Keratinocyte (primary cell): Measurements from ENCODE around the gene DSE. TPM values are rescaled to one million over a fixed set of nuclear protein-coding genes. Genes with fewer than 3 reads are reported as not detected.

Experiments
- DNase-seq: peaks from one replicate; pipeline ENCODE4 v3.0.0-alpha.2; 2011; ENCODE audit warnings: low read depth, missing footprints, low spot score
- FAIRE-seq: peaks from 2 replicates; lab custom pipeline; 2011; peaks lifted over from hg19 to GRCh38; lab: Jason Lieb, UNC
- H2AFZ ChIP-seq: 2 replicates; pipeline ENCODE4 v1.6.0; 2012; ENCODE audit warnings: low read length, control low read depth, inconsistent platforms; ENCODE audit not compliant: control insufficient read depth
- H3K27ac ChIP-seq: 2 replicates; pipeline ENCODE4 v1.5.1; 2011; ENCODE audit warnings: low read length; ENCODE audit not compliant: control insufficient read depth, insufficient read depth
- H3K27me3 ChIP-seq: 3 replicates; pipeline ENCODE4 v1.6.0; 2011; ENCODE audit warnings: low read length; ENCODE audit not compliant: control insufficient read depth, insufficient read depth; ENCODE audit errors: extremely low read depth
- H3K36me3 ChIP-seq, 2 experiments: 2 replicates in 1 of 2; 3 replicates in 1 of 2; pipeline ENCODE4 v1.5.1; 2011; ENCODE audit warnings: low read length in 2 of 2, mild to moderate bottlenecking in 1 of 2; ENCODE audit not compliant: control insufficient read depth in 2 of 2, insufficient read depth in 2 of 2; ENCODE audit errors: extremely low read depth in 1 of 2
- H3K4me1 ChIP-seq: 3 replicates; pipeline ENCODE4 v1.5.1; 2011; ENCODE audit warnings: low read length; ENCODE audit not compliant: control insufficient read depth, insufficient read depth; ENCODE audit errors: extremely low read depth
- H3K4me2 ChIP-seq: 3 replicates; pipeline ENCODE4 v1.6.0; 2011; ENCODE audit warnings: low read depth, low read length; ENCODE audit not compliant: control insufficient read depth, insufficient read depth; ENCODE audit errors: extremely low read depth
- H3K4me3 ChIP-seq, 3 experiments: fragments of 200-600 bp in 1 of 3; sonication (generic) in 1 of 3; 2 replicates in 2 of 3; 3 replicates in 1 of 3; pipeline ENCODE4 v1.5.1; 2011 to 2016; ENCODE audit warnings: low read length in 3 of 3, mild to moderate bottlenecking in 3 of 3, control low read depth in 2 of 3, inconsistent platforms in 1 of 3, low read depth in 1 of 3, mixed read lengths in 1 of 3, mixed run types in 1 of 3, moderate library complexity in 1 of 3; ENCODE audit not compliant: control insufficient read depth in 2 of 3, insufficient read depth in 2 of 3; ENCODE audit errors: extremely low read depth in 1 of 3
- H3K79me2 ChIP-seq: 2 replicates; pipeline ENCODE4 v1.6.0; 2012; ENCODE audit warnings: low read length; ENCODE audit not compliant: control insufficient read depth, insufficient read depth
- H3K9ac ChIP-seq: 3 replicates; pipeline ENCODE4 v1.6.0; 2011; ENCODE audit warnings: low read length; ENCODE audit not compliant: control insufficient read depth, insufficient read depth; ENCODE audit errors: extremely low read depth
- H3K9me1 ChIP-seq: 3 replicates; pipeline ENCODE4 v1.6.0; 2011; ENCODE audit warnings: low read length; ENCODE audit not compliant: control insufficient read depth, insufficient read depth; ENCODE audit errors: extremely low read depth
- H3K9me3 ChIP-seq: 2 replicates; pipeline ENCODE4 v1.5.1; 2012; ENCODE audit warnings: low read depth, low read length; ENCODE audit not compliant: control insufficient read depth
- H4K20me1 ChIP-seq: 3 replicates; pipeline ENCODE4 v1.6.0; 2011; ENCODE audit warnings: low read length; ENCODE audit not compliant: control insufficient read depth, insufficient read depth; ENCODE audit errors: extremely low read depth
- EZH2 ChIP-seq: IDR thresholded peaks from one replicate; pipeline ENCODE4 v1.6.1; 2012; ENCODE audit warnings: inconsistent platforms, mild to moderate bottlenecking, low read length, moderate library complexity
- dilution Hi-C: fragments of 300-500 bp; cut with MboI; formaldehyde crosslinking; loops from one replicate; pipeline ENCODE4 v1.7.0; 2020; ENCODE audit warnings: low sequenced_read_pairs; ENCODE audit not compliant: extremely low pct_ligation_motif_present
- polyA plus RNA-seq, 5 experiments: library from polyadenylated mRNA; depleted of rRNA in 3 of 5; stranded (reverse) in 3 of 5; stranded (forward) in 1 of 5; unstranded in 1 of 5; fragments of >200 nt; gene quantifications; 1 replicate in 1 of 5; 2 replicates in 3 of 5; 3 replicates in 1 of 5; pipeline versions ENCODE4 v1.2.1 to v1.2.3, GENCODE V29; 2011 to 2012; ENCODE audit warnings: missing spikeins in 2 of 5, low read depth in 1 of 5, low replicate concordance in 1 of 5
- TF ChIP-seq, protein P1 (sequence below), 3 experiments: IDR thresholded peaks in 1 of 3; conservative IDR thresholded peaks in 1 of 3; optimal IDR thresholded peaks in 1 of 3; 2 replicates in 2 of 3; 3 replicates in 1 of 3; pipeline versions ENCODE3 to v1.5.1; 2011; ENCODE audit warnings: low read length in 3 of 3, mild to moderate bottlenecking in 3 of 3, moderate library complexity in 2 of 3, control low read depth in 1 of 3, inconsistent platforms in 1 of 3; ENCODE audit not compliant: insufficient read depth in 2 of 3; ENCODE audit errors: extremely low read depth in 1 of 3

DSE gene
- polyA plus RNA-seq, 1 donor (not counting 4 experiments of a cell fraction or from before 2014, with no cell fraction given): 99.7 TPM

DNA sequence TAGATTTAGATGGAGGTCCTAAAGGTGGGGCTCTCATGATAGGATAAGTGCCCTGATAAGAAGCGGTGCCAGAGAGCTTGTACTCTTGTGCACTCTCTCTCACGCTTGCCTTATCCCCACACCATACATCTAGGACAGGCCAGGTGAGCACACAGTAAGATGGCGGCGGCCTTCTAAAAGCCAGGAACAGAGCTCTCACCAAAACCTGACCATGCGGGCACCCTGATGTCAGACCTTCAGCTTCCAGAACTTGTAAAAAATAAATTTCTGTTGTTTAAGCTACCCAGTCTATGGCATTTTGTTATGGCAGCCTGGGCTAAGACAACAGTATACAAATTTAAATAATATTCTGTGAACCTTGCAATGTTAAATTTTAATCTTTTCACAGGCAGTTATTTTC lies 49.6 kb downstream of the DSE start:
- peaks cover 0 to 2% of the 10 kb centered on the region in 2 experiments for H3K36me3 ChIP-seq
- no peak overlapping the region for H3K4me2 ChIP-seq
- DNase-seq: no peak
- FAIRE-seq: no peak
- TF ChIP-seq, protein P1, sequence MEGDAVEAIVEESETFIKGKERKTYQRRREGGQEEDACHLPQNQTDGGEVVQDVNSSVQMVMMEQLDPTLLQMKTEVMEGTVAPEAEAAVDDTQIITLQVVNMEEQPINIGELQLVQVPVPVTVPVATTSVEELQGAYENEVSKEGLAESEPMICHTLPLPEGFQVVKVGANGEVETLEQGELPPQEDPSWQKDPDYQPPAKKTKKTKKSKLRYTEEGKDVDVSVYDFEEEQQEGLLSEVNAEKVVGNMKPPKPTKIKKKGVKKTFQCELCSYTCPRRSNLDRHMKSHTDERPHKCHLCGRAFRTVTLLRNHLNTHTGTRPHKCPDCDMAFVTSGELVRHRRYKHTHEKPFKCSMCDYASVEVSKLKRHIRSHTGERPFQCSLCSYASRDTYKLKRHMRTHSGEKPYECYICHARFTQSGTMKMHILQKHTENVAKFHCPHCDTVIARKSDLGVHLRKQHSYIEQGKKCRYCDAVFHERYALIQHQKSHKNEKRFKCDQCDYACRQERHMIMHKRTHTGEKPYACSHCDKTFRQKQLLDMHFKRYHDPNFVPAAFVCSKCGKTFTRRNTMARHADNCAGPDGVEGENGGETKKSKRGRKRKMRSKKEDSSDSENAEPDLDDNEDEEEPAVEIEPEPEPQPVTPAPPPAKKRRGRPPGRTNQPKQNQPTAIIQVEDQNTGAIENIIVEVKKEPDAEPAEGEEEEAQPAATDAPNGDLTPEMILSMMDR (optimal IDR thresholded peaks at IDR 0.05 in 1 of 3, IDR thresholded peaks at IDR 0.05 in 1 of 3, conservative IDR thresholded peaks at IDR 0.05 in 1 of 3; ENCODE audit: extremely low read depth in 1 of 3, insufficient read depth in 2 of 3, low read length in 3 of 3): no peak
- TF ChIP-seq EZH2: no peak
- no peak overlapping the region for H3K9ac ChIP-seq
- H3K9me1 ChIP-seq: peaks cover 2% of the 10 kb centered on the region
- H3K4me1 ChIP-seq: peaks cover 25% of the 10 kb centered on the region
- dilution Hi-C loops: no loop called here
- no peaks in the 10 kb centered on the region for H3K27me3 ChIP-seq
- H2AFZ ChIP-seq: no peak overlapping the region
- no peak overlapping the region for H3K27ac ChIP-seq
- peaks cover 81% of the 10 kb centered on the region for H3K79me2 ChIP-seq
- H4K20me1 ChIP-seq: no peaks in the 10 kb centered on the region
- H3K9me3 ChIP-seq: no peaks in the 10 kb centered on the region
- no peak overlapping the region for H3K4me3 ChIP-seq

DNA sequence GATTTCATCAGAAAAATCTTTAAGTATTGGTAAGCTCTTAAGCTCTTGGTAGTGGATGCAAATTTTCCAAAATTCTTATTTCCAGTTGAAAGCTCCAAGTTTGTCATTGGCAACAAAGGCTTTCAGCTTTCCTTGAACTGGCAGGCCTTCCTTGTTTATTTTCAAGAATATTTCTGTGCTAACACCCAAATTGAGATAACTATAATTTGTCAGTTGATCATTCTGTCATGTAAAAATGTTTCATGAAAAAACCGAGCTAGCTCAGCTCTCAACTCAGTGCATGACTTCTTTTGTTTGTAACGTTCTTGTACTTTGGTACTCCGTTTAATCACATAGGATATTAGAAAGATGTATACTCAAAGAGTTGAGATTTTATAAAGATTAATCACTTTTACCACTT lies 51.5 kb downstream of the DSE start:
- FAIRE-seq (no peak), DNase-seq (no peak)
- Histone ChIP-seq H3K27ac (no peak overlapping the region), H3K27me3 (no peaks in the 10 kb centered on the region), H4K20me1 (no peaks in the 10 kb centered on the region), H3K4me3 (no peak overlapping the region), H3K9ac (no peak overlapping the region), H3K9me3 (no peaks in the 10 kb centered on the region), H3K4me1 (peaks cover 38% of the 10 kb centered on the region), H2AFZ (no peak overlapping the region), H3K79me2 (peaks cover 72% of the 10 kb centered on the region), H3K9me1 (peaks cover 2% of the 10 kb centered on the region), H3K4me2 (no peak overlapping the region), H3K36me3 (peaks cover 0 to 2% of the 10 kb centered on the region in 2 experiments)
- TF ChIP-seq EZH2: no peak
- dilution Hi-C loops: no loop called here

DNA sequence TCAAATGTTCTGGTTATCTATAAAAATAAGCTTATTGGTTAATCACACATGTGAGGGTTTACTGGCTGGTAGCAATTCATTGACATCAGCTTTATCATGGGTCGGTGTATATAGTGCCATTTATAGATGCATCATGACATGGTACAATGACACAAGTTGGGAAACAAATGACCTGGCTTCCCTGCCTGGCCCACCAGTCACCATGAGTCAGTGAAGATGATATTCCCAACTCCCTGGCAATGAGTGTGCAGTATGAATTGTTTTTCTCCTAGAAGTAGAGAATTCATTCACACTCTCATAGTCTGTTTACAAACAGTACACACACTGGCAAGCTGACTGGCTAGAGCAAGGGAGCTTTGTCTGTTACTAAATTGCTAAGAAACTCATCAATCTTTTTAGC lies 53.3 kb downstream of the DSE start:
- Histone ChIP-seq H2AFZ (no peak overlapping the region), H3K27me3 (no peaks in the 10 kb centered on the region), H3K79me2 (peaks cover 61% of the 10 kb centered on the region), H3K9me3 (no peaks in the 10 kb centered on the region), H3K4me2 (no peak overlapping the region), H3K36me3 (peaks cover 5 to 7% of the 10 kb centered on the region in 2 experiments), H4K20me1 (no peaks in the 10 kb centered on the region), H3K9ac (no peak overlapping the region), H3K9me1 (peaks cover 2% of the 10 kb centered on the region), H3K4me1 (peaks cover 30% of the 10 kb centered on the region), H3K27ac (peak overlapping the region; percentile 39), H3K4me3 (no peak overlapping the region)
- DNase-seq (no peak), FAIRE-seq (peak; percentile 77)
- dilution Hi-C loops: no loop called here
- no peak for TF ChIP-seq EZH2
- TF ChIP-seq, protein P1 (optimal IDR thresholded peaks at IDR 0.05 in 1 of 3, IDR thresholded peaks at IDR 0.05 in 1 of 3, conservative IDR thresholded peaks at IDR 0.05 in 1 of 3; ENCODE audit: extremely low read depth in 1 of 3, insufficient read depth in 2 of 3, low read length in 3 of 3): no peak
